Measurements from ENCODE around the gene P2RY8.
"Not testable (repeated sequence)": the region's sequence is repeated elsewhere in the genome, so short reads cannot be mapped to it uniquely, and the experiment has no call there.

P2RY8 gene

DNA sequence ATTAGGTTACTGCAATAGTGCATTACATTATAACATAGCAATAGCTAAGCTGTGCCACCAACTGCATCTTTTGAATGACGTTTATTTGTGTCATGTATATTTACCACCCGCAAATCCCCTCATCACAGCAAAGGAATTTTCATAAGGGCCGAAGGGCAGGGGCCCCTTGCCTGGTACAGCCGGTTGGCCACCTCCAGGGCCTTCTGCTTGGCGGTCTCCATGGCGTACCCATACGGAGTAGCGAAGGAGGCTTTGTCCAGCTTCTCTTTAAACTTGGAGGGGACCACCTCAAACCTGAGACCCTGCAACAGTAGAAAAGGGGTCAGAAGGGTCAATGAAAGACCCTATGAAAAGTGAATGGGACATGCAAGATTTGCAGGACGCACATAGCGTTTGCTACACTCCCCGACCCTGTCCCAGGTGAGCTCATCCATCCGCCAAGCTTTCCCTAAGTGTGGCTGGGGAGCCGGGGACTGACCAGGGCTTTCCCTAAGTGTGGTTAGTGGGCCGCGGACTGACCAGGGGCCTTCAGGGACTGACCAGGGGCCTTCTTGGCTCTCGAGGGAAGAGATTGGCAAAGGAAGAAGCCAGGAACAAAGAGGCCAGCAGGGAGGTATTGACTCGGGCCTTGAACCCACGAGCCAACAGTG is 94.8 kb downstream of the P2RY8 start:
- no peak for DNase-seq

GRCh38 chrX:1440506-1440905 is 96.5 kb downstream of the P2RY8 start:
- no peak for DNase-seq

- DNase-seq, result no peak
These were observed 101.6 kb downstream of the P2RY8 start for GRCh38 chrX:1435241-1435895.

DNA sequence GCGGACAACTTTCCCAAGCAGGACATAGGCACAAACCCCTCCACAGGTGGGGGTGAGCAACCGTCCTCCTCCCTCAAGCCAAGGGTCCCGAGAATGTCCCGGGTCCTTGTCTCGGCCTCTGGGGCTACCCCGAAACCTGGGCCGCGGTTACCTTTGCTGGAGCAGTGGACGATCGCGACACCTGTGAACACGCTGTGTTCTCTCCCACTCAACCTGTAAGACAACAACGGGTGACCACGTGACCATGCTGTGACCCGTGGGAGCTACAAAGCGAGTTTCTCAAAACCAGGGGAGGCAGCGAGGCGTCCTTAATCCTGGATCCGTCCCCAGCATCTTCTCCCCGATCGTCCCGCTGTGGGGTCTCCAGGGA is 102.1 kb downstream of the P2RY8 start:
- DNase-seq, result no peak

DNA sequence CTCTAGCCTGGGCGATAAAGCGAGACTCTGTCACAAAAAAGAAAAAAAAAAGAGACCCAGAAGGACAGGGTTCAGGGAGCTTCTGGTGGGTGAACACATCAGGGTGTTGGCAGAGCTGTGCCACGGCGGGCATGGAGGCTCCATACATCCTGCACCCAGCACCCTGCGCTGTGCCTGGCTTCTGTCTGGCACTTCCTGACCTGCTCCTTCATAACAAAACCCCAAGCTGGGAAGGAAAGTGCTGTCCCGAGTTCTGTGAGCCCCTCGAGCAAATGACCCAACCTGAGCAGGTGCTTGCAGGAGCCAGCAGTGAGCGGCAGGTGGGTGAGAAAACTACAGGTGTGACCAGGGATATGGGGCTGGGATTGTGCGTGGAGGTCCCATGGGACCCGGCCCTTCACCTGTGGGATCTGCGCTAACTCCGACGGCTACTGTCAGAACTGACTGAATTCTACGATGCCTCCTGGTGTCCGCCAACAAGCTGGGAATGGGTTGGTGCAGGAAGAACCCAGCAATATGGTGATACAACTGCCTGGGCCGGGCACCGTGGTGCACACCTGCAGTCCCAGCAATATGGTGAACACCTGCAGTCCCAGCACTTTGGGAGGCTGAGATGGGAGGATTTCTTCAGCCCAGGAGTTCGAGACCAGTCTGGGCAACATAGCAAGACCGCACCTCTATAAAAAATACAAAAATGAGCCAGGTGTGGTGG is 103.2 kb downstream of the P2RY8 start:
- no peak for DNase-seq

DNA sequence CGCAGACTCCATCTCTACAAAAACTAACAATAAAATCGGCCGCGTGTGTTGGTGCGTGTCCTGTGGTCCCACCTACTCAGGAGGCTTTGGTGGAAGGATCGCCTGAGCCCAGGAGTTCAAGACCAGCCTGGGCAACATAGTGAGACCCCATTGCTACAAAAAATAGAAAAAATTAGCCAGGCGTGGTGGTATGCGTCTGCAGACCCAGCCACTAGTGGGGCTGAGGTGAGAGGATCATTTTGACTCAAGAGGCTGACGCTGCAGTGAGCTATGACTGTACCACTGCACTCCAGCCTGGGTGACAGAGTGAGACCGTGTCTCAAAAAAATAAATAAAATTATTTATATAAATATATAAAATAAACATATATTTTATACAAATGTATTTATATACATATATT is 106.5 kb downstream of the P2RY8 start:
- DNase-seq, result no peak

- no peak for DNase-seq
These were observed 109.2 kb downstream of the P2RY8 start for GRCh38 chrX:1427756-1428155.

- not testable (repeated sequence) for DNase-seq
These were observed 110.7 kb downstream of the P2RY8 start for GRCh38 chrX:1426321-1426720.

DNA sequence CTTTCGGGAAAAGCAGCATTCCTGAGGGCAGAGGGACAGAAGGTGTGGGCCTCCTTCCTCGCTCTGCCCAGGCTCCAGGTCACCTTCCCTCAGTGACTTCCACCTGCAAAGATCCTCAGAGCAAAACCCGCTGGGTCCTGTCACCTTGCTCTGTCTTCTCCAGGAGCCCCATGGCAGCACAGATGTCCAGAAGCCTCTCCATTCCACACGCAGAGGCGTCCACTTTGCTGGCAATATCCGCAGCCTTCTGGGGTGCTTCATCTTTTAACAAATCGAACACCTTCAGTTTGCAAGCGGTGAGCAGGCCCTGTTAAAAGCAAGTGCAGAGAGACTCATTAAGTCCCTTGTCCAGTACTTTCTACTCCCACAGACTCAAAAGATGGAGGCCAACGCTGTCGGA is 111.6 kb downstream of the P2RY8 start:
- DNase-seq, result no peak

DNA sequence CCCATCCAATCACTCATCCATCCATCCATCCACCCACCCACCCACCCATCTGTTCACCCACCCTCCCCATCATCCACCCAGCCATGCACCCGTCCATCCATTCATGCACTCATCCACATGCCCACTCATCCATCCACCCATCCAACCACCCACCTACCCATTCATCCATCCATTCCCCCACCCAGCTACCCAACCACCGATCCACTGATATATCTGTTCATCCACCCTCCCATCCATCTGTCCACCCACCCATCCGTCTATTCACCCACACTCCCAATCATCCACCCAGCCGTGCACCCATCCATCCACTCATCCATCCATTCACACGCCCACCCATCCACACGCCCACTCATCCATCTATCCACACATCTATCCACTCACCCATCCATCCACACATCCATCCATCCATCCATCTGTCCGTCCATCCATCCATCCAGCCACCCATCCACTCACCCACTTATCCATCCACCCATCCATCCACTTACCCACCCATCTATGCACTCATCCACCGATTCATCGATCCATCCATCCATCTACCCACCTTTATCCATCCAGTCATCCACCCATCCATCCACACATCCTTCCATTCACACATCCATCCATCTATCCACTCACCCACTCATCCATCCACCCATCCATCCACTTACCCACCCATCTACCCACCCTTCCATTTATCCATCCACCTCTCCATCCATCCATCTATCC is 112.7 kb downstream of the P2RY8 start:
- DNase-seq, result no peak

GRCh38 chrX:1423215-1423614 is 113.8 kb downstream of the P2RY8 start:
- no peak for DNase-seq

DNA sequence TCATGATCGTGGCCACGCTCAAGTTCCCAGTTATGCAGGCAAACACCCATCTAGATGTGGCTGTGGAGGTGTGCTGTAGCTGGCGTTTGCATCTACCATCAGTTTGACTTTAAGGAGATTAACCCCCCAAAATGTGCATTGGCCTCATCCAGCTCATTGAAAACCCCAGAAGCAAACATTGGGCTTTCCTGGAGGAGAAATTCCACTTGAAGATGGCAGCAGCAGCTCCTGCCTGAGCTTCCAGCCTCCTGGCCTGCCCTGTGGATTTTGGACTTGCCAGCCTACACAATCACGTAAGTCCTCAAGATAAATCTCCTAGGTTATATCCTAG is 114.9 kb downstream of the P2RY8 start:
- no peak for DNase-seq

DNA sequence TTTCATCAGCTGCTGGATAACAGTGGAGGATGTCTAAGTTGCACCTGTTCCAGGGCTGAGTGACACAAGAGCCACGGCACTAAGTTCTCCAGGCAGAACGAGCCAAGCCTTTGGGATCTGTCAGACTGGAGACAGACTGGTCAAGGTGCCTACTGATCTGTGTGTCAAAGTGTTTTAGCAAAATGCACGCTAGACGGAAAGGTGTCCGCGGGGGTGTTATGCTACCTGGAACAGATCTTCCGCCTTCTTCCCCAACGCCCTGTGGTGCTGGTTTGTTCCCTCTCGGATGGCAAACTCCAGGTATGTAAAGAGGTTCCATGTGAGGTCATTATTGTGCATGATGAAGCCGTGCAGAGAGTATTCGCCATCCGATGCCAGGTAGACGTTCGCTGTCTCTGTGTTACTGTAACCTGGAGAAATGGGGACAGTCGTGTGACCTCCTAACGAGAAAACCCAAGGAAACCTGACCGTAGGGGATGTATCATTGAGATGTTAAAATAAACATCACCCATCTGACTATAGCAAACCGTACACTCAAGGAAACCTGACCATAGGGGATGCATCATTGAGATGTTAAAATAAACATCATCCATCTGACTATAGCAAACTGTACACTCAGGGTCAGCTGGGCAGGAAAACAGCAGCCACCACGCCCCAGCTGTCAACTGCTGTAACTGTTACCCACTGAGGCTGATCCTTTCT is 115.4 kb downstream of the P2RY8 start:
- no peak for DNase-seq

DNA sequence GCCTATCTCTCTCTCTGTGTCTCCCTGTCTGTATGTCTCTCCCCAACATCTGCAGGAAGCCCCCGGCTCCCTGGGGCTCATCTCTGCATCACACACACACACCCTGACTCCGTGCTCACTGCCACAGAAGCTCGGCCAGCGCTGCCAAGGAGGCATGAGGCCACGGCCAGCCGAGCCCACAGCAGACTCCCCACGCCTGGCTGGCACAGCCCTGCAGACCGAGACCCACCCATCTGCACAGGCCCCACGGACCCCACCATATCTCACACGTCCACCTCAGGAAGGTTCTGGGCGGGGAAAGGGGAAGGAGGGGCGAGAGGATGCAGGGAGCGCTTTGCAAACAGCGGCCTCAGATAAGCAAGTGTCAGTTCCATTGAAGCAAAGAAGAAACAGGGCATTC is 116.6 kb downstream of the P2RY8 start:
- no peak for DNase-seq

DNA sequence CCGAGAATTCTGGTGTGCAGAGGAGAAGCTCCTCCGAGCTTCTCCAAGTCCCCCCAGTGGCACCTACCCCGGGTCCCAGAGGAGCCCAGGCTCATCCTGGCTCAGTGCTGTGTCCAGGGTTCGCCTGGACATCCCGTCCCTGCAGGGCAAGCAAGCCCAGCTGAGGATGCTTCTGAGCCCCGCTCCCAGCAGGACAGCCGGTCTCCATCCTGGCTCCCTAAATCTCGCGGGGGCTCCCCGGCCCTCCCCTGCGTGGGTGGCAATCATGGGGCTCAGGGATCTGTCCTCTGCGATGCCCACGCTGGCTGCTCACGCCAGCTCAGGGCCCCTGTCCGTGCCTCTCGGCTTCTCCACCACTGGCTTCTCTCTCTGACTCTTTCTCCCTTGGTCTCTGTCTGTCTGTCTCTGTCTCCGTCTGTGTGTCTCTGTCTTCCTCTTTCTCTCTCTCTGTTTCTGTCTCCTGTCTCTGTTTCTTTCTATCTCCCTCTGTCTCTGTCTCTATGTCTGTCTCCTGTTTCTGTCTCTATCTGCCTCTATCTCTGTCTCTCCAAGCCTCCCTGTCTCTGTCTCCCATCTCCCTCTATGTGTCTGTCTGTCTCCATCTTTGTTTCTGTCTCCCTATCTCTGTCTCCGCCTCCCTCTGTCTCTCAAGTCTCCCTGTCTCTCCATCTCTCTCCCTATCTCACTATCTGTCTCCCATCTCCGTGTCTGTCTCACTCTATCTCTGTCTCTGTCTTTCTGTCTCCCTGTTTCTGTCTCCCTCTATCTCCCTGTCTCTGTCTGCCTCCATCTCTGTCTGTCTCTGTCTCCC is 117.2 kb downstream of the P2RY8 start:
- no peak for DNase-seq

DNA sequence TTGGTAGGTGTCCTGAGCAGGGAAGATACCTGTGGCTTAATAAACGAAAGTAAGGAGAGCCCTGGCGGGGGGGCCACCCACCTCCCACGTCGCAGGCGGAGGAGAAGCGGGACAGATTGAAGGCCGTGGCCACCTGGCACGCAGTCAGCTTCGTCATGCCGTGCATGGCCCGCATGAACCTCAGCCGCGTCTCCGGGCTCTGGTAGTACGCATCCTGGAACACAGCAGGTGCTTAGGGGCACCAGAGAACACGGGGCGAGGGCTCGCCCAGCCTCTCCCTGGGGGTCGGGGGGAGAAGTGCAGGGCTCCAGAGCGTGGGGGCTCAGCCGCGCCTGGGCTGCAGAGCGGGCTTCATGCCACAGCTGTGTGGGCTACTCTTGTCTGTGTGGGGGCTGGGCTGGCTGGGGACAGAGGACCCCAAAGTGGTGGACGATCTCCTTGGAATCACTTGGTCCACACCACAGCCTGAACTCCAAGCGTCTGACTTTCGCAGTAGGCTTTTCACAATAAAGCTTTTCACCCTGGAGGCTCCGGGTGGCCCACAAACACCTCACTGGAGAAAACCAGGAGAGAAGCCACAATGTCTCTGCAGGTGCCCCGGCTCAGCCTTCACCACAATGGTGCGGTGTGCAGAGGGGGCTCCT is 118.0 kb downstream of the P2RY8 start:
- DNase-seq, result no peak

DNA sequence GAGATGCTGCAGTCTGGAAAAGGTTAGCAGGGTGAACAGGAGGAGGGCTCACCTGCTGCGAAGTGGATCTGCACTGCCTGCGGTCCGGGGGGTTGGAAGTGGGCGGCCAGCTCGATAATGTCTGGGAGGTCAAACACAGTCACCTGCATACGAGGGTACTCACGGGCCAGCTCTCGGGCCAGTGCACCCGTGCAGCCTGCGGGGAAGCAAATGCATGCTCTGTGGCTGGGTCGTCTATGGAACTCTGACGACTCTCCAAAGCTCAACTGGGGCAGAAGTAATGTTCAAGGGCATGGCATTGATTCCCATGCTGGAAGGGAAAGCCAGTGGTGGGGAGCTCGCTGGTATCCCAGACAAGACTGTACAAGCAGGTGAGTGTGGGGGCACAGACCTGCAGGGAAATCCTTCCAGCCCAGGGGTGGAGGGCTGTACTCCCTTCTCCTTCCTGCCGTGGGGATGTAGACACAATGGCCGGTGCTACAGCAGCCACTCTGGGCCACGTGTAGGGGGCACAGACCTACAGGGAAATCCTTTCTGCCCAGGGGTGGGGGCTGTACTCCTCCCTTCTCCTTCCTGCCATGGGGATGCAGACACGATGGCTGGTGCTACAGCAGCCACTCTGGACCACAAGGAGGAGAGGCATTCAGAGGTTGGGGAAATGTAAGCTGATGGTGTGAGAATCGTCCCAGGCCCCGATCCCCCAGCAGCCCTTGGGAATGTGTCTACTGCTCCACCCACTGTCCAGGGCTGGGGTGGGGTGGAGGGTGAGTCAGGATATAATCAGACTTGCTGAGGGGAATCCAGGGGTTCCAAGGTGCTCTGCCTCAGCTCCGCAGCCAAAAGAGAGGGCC is 118.8 kb downstream of the P2RY8 start:
- no peak for DNase-seq

DNA sequence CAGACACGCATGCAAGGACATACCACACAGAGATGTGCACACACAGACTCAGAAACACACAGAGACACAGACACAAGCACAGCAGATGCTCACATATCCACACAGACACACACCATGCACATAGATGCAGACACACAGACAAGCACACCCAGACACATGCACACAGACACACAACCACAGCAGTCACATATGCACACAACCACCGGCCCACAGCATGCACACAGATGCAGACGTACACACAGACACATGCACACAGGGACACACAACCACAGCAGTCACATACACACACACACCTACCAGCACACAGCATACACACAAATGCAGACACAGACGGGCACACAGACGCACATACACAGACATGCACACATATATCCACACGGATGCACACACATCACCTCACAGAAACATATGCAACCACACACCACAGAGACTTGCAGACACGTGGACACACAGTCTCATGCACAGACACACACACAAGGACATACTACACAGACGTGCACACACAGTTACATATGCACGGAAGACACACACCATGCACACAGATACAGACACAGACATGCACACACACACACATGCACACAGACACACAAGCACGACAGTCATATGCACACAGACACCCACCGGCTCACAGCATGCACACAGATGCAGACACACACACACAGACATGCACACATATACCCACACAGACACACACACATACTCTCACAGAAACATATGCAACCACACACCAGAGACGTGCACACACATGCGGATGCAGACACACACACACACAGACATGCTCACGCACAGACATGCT is 119.8 kb downstream of the P2RY8 start:
- no peak for DNase-seq

GRCh38 chrX:1416327-1416784 is 120.6 kb downstream of the P2RY8 start:
- no peak for DNase-seq
